Astrocyte (in vitro differentiated cells and primary cell): ENCODE data around the gene LRCOL1.

Experiments
- CTCF ChIP-seq: IDR thresholded peaks from 2 replicates; pipeline ENCODE4 v1.5.1; 2011; ENCODE audit warnings: low read depth, mild to moderate bottlenecking, inconsistent platforms, low read length, moderate library complexity; ENCODE audit not compliant: insufficient read depth
- EZH2 ChIP-seq: IDR thresholded peaks from 2 replicates; pipeline ENCODE4 v1.6.1; 2012; ENCODE audit warnings: mild to moderate bottlenecking, low read length, inconsistent platforms; ENCODE audit not compliant: insufficient read depth

DNA sequence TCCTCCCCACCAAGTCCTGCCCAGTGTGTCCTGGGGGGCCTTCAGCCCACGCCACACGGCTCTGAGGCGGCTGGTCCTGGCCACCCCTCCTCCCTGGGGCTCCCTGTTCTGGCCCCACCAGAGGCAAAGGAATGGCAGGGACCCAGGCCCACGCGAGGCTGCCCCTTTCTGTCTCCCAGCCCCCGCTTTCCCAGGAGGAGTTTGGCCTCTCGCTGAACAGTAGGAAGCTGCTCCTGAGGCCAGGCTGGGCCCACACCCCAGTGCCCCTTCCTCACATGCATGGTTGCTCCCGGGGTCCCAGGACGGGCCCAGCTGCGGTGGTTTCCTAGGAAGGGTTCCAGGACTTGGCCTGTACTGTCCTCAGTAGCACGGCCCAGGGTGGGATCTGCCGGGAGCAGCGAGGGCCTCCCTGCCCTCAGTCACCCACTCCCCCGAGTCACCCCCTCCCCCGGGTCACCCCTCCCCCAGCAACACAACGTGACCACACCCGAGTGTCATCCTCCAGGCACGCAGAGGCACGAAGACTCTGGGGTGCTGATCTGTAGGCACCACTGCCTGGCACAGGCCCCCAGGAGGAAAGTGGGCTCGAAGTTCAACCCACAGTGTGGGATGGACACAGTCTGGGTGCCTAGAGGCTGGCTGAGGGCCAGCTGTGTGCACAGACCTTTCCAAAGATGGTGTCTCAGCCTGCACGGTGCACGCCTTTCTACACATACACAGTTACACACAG is 33.0 kb downstream of the LRCOL1 start:
- TF ChIP-seq CTCF (no peak), EZH2 (no peak)
